ENCODE data around the gene MAP3K21.

Gene MAP3K21

DNA sequence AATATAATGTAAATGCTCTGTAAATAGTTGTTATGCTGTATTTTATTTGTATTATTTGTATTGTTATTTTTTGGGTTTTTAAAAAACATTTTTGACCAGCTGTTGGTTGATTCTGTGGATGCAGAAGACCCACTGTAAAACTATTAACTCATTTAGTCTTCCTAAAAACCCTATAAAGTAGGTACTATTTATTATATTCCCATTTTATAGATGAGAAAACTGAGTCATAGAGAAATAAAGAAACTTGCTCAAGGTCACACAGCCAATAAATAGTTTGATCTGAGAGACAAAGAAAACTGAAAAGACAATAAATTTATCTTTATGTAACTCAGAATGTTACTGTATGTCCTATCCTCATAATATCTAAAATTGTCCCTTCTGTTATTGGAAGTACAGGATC lies 1.2 kb upstream of the MAP3K21 start:
- no peak for DNase-seq (ENCODE audit: low read depth in 2 of 2, low spot score in 1 of 2)

- peak; percentile 70 to 79 for DNase-seq (ENCODE audit: low read depth in 2 of 2, low spot score in 1 of 2)
These were observed 493 bp upstream of the MAP3K21 start for GRCh38 chr1:233326811-233327650.

DNA sequence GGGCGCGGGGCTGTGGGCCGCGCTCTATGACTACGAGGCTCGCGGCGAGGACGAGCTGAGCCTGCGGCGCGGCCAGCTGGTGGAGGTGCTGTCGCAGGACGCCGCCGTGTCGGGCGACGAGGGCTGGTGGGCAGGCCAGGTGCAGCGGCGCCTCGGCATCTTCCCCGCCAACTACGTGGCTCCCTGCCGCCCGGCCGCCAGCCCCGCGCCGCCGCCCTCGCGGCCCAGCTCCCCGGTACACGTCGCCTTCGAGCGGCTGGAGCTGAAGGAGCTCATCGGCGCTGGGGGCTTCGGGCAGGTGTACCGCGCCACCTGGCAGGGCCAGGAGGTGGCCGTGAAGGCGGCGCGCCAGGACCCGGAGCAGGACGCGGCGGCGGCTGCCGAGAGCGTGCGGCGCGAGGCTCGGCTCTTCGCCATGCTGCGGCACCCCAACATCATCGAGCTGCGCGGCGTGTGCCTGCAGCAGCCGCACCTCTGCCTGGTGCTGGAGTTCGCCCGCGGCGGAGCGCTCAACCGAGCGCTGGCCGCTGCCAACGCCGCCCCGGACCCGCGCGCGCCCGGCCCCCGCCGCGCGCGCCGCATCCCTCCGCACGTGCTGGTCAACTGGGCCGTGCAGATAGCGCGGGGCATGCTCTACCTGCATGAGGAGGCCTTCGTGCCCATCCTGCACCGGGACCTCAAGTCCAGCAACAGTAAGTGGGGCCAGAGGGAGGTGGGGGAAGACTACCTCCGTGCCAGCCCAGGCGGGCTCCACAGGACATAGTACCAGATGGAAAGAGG lies 808 bp downstream of the MAP3K21 start:
- DNase-seq (ENCODE audit: low read depth in 2 of 2, low spot score in 1 of 2): no peak

- no peak for DNase-seq (ENCODE audit: low read depth in 2 of 2, low spot score in 1 of 2)
These were observed 4.4 kb downstream of the MAP3K21 start for GRCh38 chr1:233331676-233332519.

- no peak for DNase-seq (ENCODE audit: low read depth in 2 of 2, low spot score in 1 of 2)
These were observed 5.6 kb downstream of the MAP3K21 start for GRCh38 chr1:233333086-233333485.

GRCh38 chr1:233334092-233334491 lies 6.6 kb downstream of the MAP3K21 start:
- no peak for DNase-seq (ENCODE audit: low read depth in 2 of 2, low spot score in 1 of 2)

GRCh38 chr1:233336554-233337456 lies 9.3 kb downstream of the MAP3K21 start:
- no peak for DNase-seq (ENCODE audit: low read depth in 2 of 2, low spot score in 1 of 2)

DNA sequence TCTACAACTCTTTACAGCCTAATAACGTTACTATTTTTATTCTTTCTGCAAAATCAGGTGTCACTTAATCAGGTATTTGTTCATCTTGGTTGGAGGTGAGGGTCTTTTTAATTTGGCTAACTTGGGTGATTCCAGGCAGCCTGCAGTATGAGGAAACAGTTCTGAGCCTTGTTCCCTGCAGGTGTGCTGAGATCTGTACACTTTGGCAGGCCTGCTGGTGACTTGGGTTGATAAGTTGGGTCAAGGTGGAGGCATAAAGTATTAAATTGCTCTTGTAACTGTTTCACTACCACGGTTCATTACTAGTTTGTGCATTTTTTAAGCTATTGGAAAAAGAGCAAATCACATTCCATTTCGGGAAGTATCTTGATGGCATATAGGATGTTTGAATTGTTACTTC lies 10.0 kb downstream of the MAP3K21 start:
- no peak for DNase-seq (ENCODE audit: low read depth in 2 of 2, low spot score in 1 of 2)

DNA sequence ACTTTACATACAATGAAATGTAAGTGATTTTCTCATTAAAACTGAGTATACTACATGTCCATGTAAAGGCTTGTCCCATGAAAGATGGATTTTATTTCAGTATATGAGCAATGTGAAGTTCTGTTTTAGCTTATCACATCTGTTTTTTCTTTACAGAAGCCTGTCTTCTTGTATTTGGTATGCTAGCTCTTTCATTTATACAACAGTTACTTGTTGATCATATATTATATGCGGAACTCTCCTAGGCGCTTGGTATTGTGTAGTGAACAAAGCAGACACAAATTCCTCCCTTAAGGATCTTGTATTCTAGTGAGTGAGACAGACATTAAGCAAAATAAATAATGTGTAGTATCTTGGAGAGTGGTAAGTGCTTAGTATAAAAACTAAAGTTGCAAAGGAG lies 10.6 kb downstream of the MAP3K21 start:
- DNase-seq (ENCODE audit: low read depth in 2 of 2, low spot score in 1 of 2): no peak

DNA sequence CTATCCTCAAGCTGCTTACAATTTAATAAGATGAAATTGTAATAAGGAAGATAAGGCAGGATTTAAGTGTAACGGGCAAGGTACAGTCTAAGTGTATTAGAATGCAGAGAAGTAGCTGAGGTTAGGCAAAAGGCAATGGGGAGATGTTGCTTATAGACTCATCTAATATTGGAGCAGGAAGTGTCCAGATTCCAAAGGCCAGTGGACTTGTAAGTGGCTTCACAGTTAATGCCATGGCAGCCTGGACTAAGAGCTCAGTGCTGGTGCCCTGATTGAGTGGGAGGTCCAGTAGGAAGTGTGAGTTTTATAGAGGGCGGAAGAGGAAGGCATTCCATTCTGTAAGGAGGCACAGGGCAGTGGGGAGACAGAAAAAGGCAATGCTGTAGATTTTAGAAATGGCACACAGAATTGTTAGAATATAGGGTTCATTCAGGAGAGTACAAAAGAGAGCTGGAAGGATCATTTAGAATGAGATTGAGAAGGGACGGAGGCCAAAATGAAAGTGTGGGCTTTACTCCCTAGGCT lies 12.6 kb downstream of the MAP3K21 start:
- DNase-seq (ENCODE audit: low read depth in 2 of 2, low spot score in 1 of 2): no peak

GRCh38 chr1:233340966-233341516 lies 13.5 kb downstream of the MAP3K21 start:
- DNase-seq (ENCODE audit: low read depth in 2 of 2, low spot score in 1 of 2): no peak

DNA sequence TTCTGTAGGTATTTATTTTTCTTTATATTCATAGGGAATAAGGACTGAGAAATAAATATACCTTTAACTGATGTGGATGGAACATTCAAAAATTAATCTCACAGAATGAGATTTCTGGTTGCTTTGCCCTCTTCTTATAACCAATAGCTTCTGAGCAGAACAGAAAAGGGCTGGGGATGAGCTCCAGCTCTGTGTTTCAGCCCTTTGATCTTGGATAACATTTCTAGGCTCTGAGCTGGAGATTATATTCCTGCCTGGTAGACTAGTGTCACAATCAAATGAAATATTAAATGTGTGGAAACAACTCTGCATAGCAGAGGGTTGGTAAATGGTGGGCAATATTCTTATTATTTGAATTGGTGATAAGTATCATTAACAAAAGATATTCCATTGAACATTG lies 14.6 kb downstream of the MAP3K21 start:
- DNase-seq (ENCODE audit: low read depth in 2 of 2, low spot score in 1 of 2): no peak

DNA sequence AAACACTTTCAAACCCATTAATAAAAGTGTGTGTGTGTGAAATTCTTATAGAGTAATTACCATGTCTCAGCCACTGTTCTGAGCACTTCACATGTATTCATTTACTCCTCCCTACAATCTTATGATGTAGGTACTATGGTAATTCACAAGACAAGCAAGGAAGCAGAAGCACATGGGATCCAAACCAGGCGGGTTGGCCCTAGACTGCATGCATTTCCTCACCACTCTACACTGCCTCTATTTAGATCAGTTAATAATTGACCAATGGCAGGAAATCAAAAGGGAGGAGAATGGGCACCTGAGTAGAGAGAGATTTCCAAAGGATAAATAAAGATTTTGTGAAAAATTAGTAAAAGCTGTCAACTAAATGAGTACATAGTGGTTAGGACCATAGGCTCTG lies 15.7 kb downstream of the MAP3K21 start:
- no peak for DNase-seq (ENCODE audit: low read depth in 2 of 2, low spot score in 1 of 2)

DNA sequence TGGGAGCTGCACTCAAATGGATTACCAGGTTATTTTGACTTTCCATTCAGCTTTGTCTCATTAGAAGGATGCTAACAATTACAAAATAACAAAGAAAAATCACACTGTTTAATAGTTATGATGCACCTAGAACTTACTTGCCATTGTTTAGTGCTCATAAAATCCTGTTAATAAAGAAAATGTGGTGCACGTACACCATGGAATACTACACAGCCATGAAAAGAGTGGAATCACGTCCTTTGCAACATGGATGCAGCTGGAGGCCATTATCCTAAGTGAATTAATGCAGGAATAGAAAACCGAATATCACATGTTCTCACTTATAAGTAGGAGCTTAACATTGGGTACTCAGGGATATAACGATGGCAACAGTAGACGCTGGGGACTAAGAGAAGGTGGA lies 19.8 kb downstream of the MAP3K21 start:
- no peak for DNase-seq (ENCODE audit: low read depth in 2 of 2, low spot score in 1 of 2)

- no peak for DNase-seq (ENCODE audit: low read depth in 2 of 2, low spot score in 1 of 2)
These were observed 21.6 kb downstream of the MAP3K21 start for GRCh38 chr1:233349137-233349536.

DNA sequence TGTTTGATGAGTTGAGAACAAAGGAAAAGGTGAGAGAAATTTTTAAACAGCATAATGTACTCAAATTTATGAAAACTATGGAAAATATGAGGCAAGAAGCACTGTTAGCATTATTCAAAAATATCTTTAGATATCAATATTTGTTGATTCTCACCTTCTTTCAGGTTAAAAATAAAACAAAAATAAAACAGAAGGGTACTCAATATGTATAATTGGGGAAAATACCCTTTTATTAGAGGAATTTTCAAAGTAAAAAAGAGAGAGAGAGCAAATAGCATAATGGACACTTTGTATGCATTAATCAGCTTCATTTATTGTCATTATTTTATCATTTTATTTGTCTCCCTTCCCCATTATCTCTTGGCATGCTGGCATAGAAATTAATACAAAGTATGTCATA lies 27.5 kb downstream of the MAP3K21 start:
- no peak for DNase-seq (ENCODE audit: low read depth in 2 of 2, low spot score in 1 of 2)

DNA sequence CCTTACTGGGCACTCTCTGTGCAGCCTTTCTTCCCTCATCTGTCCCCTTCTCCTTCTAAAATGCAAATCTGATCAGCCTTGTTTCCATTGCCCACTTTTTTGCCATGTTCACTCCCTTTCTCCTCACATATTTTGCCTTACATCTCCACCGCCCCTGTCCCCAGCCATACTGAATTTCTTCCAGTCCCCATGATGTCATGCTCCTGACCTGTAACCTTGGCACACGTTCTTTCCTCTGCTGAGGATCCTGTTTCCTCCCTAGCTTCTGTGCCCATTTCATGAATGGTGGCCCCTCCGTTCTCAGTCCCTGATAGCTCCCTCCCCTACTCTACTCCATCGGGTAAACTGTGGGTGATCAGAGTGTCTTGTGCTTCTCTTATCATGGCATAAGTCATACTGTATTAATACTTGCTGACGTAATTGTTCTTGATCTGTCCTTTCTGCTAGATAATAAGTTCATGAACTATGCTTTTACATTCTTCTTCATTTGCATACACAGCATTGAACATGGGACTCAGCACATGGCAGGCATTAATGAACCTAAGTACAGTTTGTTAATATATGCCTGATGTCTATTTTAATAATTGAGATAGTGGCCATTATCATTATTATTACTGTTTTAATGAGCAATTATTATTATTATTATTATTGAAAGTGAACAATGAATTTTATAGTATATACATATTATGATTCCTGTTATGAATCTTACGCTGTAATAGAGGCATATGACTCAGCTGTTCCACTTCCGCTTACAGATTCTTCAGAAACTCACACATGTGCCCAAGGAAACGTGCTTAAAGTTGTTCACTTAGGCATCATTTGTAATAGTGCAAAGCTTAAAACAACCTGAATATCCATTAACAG lies 28.5 kb downstream of the MAP3K21 start:
- DNase-seq (ENCODE audit: low read depth in 2 of 2, low spot score in 1 of 2): no peak

DNA sequence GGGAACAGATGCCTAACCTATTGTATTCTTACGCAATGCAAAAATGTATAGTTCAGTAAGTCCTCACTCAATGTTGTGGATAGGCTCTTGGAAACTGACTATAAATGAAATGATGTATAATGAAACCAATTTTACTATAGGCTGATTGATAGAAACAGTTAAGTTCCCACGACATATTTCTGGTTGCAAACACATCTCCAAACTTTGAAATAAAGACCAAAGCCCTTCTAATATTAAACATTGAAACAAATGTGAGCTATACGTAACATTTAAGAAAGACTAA lies 29.1 kb downstream of the MAP3K21 start:
- no peak for DNase-seq (ENCODE audit: low read depth in 2 of 2, low spot score in 1 of 2)
